B cell (primary cell): ENCODE measurements around the gene MORN4. TPM values are rescaled to one million over a fixed set of nuclear protein-coding genes. Genes with fewer than 3 reads are reported as not detected.
"Not testable (repeated sequence)": the region's sequence is repeated elsewhere in the genome, so short reads cannot be mapped to it uniquely, and the experiment has no call there.

Experiments used
- ATAC-seq: fragments of 200-7000 bp; cut with Tn5 transposase; one replicate; pipeline ENCODE4 v1.10.0; 2021; ENCODE audit warnings: low read depth, mild to moderate bottlenecking, moderate number of reproducible peaks, moderate library complexity
- CTCF ChIA-PET: fragments of 350-600 bp; sonication (Branson Sonifier 250); formaldehyde crosslinking; loops from one replicate; lab custom pipeline; 2021; ENCODE audit warnings: antibody characterized with exemption, inconsistent platforms; lab: Charles Lee
- POLR2A ChIA-PET: fragments of 350-600 bp; sonication (Branson Sonifier 250); formaldehyde crosslinking; loops from one replicate; lab custom pipeline; 2021; ENCODE audit warnings: antibody characterized with exemption; lab: Charles Lee
- DNase-seq: peaks from one replicate; pipeline ENCODE4 v3.0.0; 2013
- H2AFZ ChIP-seq: 2 replicates; pipeline ENCODE4 v1.6.1; 2012; ENCODE audit warnings: mild to moderate bottlenecking, low read depth, low read length; ENCODE audit not compliant: insufficient read depth, poor library complexity, severe bottlenecking
- H3K27ac ChIP-seq, 2 donors: 1 replicate in 1 of 2; 2 replicates in 1 of 2; pipeline ENCODE4 v1.5.1; 2012 to 2013; ENCODE audit warnings: low read length in 2 of 2, mild to moderate bottlenecking in 2 of 2, moderate library complexity in 1 of 2
- H3K27me3 ChIP-seq, 4 experiments: fragments of 200-600 bp in 1 of 4; sonication (generic) in 1 of 4; replicated peaks in 1 of 4; 1 replicate in 2 of 4; 2 replicates in 2 of 4; pipeline versions ENCODE4 v1.6.1 to v1.7.0; 2013 to 2016; ENCODE audit warnings: low read length in 3 of 4, mild to moderate bottlenecking in 2 of 4, mixed read lengths in 1 of 4, moderate library complexity in 1 of 4; ENCODE audit not compliant: insufficient read depth in 4 of 4, control insufficient read depth in 3 of 4; ENCODE audit errors: control extremely low read depth in 1 of 4
- H3K36me3 ChIP-seq, 2 experiments: replicated peaks in 1 of 2; 1 replicate in 1 of 2; 2 replicates in 1 of 2; pipeline versions ENCODE4 v1.6.1 to v1.7.1; 2013; ENCODE audit warnings: low read length in 1 of 2; ENCODE audit not compliant: insufficient read depth in 2 of 2, control insufficient read depth in 1 of 2; ENCODE audit errors: control extremely low read depth in 1 of 2, extremely low read depth in 1 of 2
- H3K4me1 ChIP-seq, 2 donors: fragments of 200-600 bp in 1 of 2; sonication (generic) in 1 of 2; 1 replicate in 1 of 2; 2 replicates in 1 of 2; pipeline versions ENCODE4 v1.5.1 to v1.6.1; 2013 to 2017; ENCODE audit warnings: low read length in 2 of 2; ENCODE audit not compliant: control insufficient read depth in 2 of 2, insufficient read depth in 2 of 2
- H3K4me2 ChIP-seq: replicated peaks from 2 replicates; pipeline ENCODE3; 2012; ENCODE audit warnings: mild to moderate bottlenecking, low read depth, low read length; ENCODE audit not compliant: poor library complexity, severe bottlenecking
- H3K4me3 ChIP-seq, 5 experiments: fragments of 200-600 bp in 1 of 5; sonication (generic) in 1 of 5; 1 replicate in 3 of 5; 2 replicates in 2 of 5; pipeline versions ENCODE4 v1.5.1 to v1.7.0; 2011 to 2016; ENCODE audit warnings: low read length in 4 of 5, mild to moderate bottlenecking in 4 of 5, low read depth in 2 of 5, control low read depth in 1 of 5, moderate library complexity in 1 of 5; ENCODE audit not compliant: insufficient read depth in 1 of 5; ENCODE audit errors: control extremely low read depth in 1 of 5, extremely low read depth in 1 of 5
- H3K79me2 ChIP-seq: fragments of 200-600 bp; sonication (generic); one replicate; pipeline ENCODE4 v1.6.0; 2016; ENCODE audit warnings: low read length; ENCODE audit not compliant: control insufficient read depth, insufficient read depth
- H3K9ac ChIP-seq: fragments of 200-600 bp; sonication (generic); 2 replicates; pipeline ENCODE4 v1.6.1; 2017; ENCODE audit warnings: mild to moderate bottlenecking, low read length, moderate library complexity
- H3K9me3 ChIP-seq, 3 donors: one replicate each; pipeline versions ENCODE4 v1.6.1 to v1.7.1; 2013; ENCODE audit warnings: low read length in 2 of 3; ENCODE audit not compliant: control insufficient read depth in 2 of 3, insufficient read depth in 1 of 3; ENCODE audit errors: control extremely low read depth in 1 of 3
- H4K20me1 ChIP-seq: 2 replicates; pipeline ENCODE4 v1.6.0; 2012; ENCODE audit warnings: mild to moderate bottlenecking, low read length; ENCODE audit not compliant: insufficient read depth, control insufficient read depth, poor library complexity, severe bottlenecking
- H3K27ac Mint-ChIP-seq: one replicate; pipeline ENCODE4 v1.8.0; 2021; ENCODE audit warnings: mixed read lengths
- H3K27me3 Mint-ChIP-seq: one replicate; pipeline ENCODE4 v1.8.0; 2021; ENCODE audit warnings: mixed read lengths
- H3K4me1 Mint-ChIP-seq: one replicate; pipeline ENCODE4 v1.8.0; 2021; ENCODE audit warnings: mixed read lengths
- H3K4me3 Mint-ChIP-seq: one replicate; pipeline ENCODE4 v1.8.0; 2021; ENCODE audit warnings: mixed read lengths
- H3K9me3 Mint-ChIP-seq: one replicate; pipeline ENCODE4 v1.8.0; 2022; ENCODE audit warnings: mixed read lengths; ENCODE audit not compliant: insufficient read depth
- EZH2 ChIP-seq: IDR thresholded peaks from 2 replicates; pipeline ENCODE4 v1.6.1; 2012; ENCODE audit warnings: borderline replicate concordance, low read depth, mild to moderate bottlenecking, moderate library complexity, low read length; ENCODE audit not compliant: insufficient read depth, poor library complexity, severe bottlenecking
- WGBS: methylation state at CpG from one replicate; pipeline ENCODE4 v1.1.5; 2013; ENCODE audit warnings: missing lambda C conversion rate; ENCODE audit not compliant: insufficient coverage; 5-methylcytosine and 5-hydroxymethylcytosine counted together
- intact Hi-C: fragments of 100-400 bp; cut with micrococcal nuclease; formaldehyde crosslinking; loops from one replicate; pipeline ENCODE4 v1.10.0; 2022
- polyA plus RNA-seq: library from polyadenylated mRNA; depleted of rRNA; stranded (reverse); fragments of >200 nt; gene quantifications from 2 replicates; pipeline ENCODE4 v1.2.3, GENCODE V29; 2012
- total RNA-seq, 2 donors: library from RNA; stranded (reverse); fragments of 120-200 nt in 1 of 2; gene quantifications; 1 replicate in 1 of 2; 2 replicates in 1 of 2; pipeline versions ENCODE4 v1.2.3 to v1.2.4, GENCODE V29; 2013 to 2022
- TF ChIP-seq, protein P1 (sequence below): fragments of 200-600 bp; IDR thresholded peaks from one replicate; pipeline ENCODE4 v1.8.0; 2022; ENCODE audit warnings: antibody characterized with exemption, mild to moderate bottlenecking

Gene MORN4
- total and polyA plus RNA-seq, 2 donors (not counting 1 experiment from before 2014, with no cell fraction given), result 1.5 to 2.8 TPM

DNA sequence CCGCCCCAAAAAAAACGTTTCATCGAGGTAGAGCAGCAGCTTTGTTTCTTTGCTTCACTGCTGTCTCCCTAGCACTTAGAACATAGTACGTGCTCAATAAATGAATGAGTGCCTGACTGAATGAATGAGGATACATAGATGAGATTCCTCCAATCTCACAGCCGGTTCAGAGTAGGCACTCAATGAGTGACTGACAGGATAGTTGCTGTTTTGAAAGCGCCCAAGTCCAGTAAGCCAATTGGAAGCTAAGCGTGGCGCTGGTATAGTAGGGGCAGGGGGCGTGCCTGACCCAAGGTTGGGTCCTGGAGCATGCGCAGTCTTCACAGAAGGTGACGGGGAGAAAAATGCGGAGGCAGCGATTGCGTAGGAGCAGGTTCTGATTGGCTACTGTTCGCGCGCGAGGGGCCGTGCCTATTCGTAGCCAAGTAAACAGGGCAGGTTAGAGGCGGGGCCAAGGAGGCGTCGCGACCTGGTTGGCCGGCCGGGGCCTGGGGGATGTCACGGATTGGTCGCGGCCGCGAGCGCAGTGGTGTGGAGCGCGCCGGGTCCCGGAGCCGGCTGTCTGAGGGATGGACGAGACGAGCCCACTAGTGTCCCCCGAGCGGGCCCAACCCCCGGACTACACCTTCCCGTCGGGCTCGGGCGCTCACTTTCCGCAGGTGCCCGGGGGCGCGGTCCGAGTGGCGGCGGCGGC, 7.0 kb upstream of the MORN4 start, which contains the start of gene PI4K2A:
Gene PI4K2A (plus strand): TSS at position 498 of the 694 bp plus-strand sequence. CDS start 72 bp downstream, at position 570.
- H3K27ac Mint-ChIP-seq, result peak within 1 kb of the TSS; percentile 97
- H4K20me1 ChIP-seq, result no peaks in the 10 kb centered on the region
- H3K9me3 ChIP-seq, result no peaks in the 10 kb centered on the region
- peaks cover 34% of the 10 kb centered on the region for H3K79me2 ChIP-seq
- H3K4me1 Mint-ChIP-seq, result peaks cover 22% of the 10 kb centered on the region
- ATAC-seq (peak; percentile 96), DNase-seq (peak; percentile 99)
- no peaks in the 10 kb centered on the region for H3K9me3 Mint-ChIP-seq
- peak within 1 kb of the TSS; percentile 63 for H2AFZ ChIP-seq
- H3K27me3 ChIP-seq, result no peaks in the 10 kb centered on the region
- intact Hi-C loops, result loop anchor here (1.0 to 2.0 kb wide), 4 partner anchors 36 to 239 kb away; partner anchors contain the start of genes AVPI1, RRP12 and ZFYVE27
- peak within 1 kb of the TSS; percentile 70 to 86 for H3K27ac ChIP-seq
- WGBS, result 1% methylated on average over 51 of the region's 54 CpGs
- peak within 1 kb of the TSS; percentile 99 for H3K4me2 ChIP-seq
- ChIA-PET CTCF (no interaction called here), POLR2A (interaction anchor here (0.6 to 1.9 kb wide), 4 partner anchors 9 to 1664 kb away, joined by 3 to 7 read pairs (median 4); partner anchors contain the start of genes R3HCC1L and ZFYVE27)
- peaks cover 0 to 11% of the 10 kb centered on the region in 2 experiments for H3K36me3 ChIP-seq
- peak within 1 kb of the TSS; percentile 43 to 84 (median 77) for H3K4me3 ChIP-seq
- peak within 1 kb of the TSS; percentile 99 for H3K4me3 Mint-ChIP-seq
- TF ChIP-seq EZH2, result no peak
- TF ChIP-seq, protein P1, sequence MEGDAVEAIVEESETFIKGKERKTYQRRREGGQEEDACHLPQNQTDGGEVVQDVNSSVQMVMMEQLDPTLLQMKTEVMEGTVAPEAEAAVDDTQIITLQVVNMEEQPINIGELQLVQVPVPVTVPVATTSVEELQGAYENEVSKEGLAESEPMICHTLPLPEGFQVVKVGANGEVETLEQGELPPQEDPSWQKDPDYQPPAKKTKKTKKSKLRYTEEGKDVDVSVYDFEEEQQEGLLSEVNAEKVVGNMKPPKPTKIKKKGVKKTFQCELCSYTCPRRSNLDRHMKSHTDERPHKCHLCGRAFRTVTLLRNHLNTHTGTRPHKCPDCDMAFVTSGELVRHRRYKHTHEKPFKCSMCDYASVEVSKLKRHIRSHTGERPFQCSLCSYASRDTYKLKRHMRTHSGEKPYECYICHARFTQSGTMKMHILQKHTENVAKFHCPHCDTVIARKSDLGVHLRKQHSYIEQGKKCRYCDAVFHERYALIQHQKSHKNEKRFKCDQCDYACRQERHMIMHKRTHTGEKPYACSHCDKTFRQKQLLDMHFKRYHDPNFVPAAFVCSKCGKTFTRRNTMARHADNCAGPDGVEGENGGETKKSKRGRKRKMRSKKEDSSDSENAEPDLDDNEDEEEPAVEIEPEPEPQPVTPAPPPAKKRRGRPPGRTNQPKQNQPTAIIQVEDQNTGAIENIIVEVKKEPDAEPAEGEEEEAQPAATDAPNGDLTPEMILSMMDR, result no peak
- H3K27me3 Mint-ChIP-seq, result no peaks in the 10 kb centered on the region
- H3K9ac ChIP-seq, result peak within 1 kb of the TSS; percentile 85
- H3K4me1 ChIP-seq, result peaks cover 8 to 18% of the 10 kb centered on the region in 2 donors

DNA sequence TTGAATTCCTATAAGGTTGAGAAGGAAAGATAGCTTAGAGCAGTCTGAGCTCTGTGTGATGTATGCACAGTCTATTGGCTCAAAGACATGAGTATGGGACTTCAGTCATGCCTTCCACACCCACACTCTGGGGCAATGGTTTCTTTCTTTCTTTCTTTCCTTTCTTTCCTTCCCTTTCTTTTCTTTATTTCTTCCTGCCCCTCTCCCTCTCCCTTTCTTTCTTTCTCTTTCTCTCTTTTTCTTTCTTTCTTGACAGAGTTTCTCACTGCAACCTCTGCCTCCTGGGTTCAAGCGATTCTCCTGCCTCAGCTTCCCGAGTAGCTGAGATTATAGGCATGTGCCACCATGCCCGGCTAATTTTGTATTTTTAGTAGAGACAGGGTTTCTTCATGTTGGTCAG, 5.8 kb upstream of the MORN4 start:
- POLR2A ChIA-PET, H3K27me3 Mint-ChIP-seq, intact Hi-C loops, H3K27ac ChIP-seq, H3K27ac Mint-ChIP-seq, H3K4me2 ChIP-seq, ATAC-seq, H3K27me3 ChIP-seq, H3K4me3 Mint-ChIP-seq, H3K36me3 ChIP-seq, H2AFZ ChIP-seq, DNase-seq, H3K9ac ChIP-seq, H4K20me1 ChIP-seq, H3K4me3 ChIP-seq, H3K9me3 Mint-ChIP-seq, H3K9me3 ChIP-seq: not testable (repeated sequence)
- CTCF ChIA-PET, result interaction anchor here (0.6 to 1.1 kb wide), 2 partner anchors 38 to 58 kb away, joined by 3 read pairs; no protein-coding TSS in a partner anchor
- Histone ChIP-seq H3K79me2 (peaks cover 25% of the 10 kb centered on the region), H3K4me1 (peaks cover 8 to 18% of the 10 kb centered on the region in 2 donors)
- H3K4me1 Mint-ChIP-seq, result peaks cover 22% of the 10 kb centered on the region
- no CpG with 5 or more reads among the region's 3 CpGs for WGBS
